ENCODE measurements around the gene ABHD10.
A peak's percentile ranks its signal among the peaks of the same experiment; 100 is the strongest.

Gene ABHD10

GRCh38 chr3:112010636-112011035 is 31.8 kb downstream of the ABHD10 start:
- no peak for TF ChIP-seq CTCF (IDR thresholded peaks at IDR 0.05; ENCODE audit: low read depth, low read length, missing control alignments)
- no peak overlapping the region for H3K4me3 ChIP-seq (replicated peaks; ENCODE audit: low read depth, low read length)
- no peak for DNase-seq (ENCODE audit: extremely low read depth, low read depth)

GRCh38 chr3:112011376-112011940 is 32.6 kb downstream of the ABHD10 start:
- no peak overlapping the region for H3K4me3 ChIP-seq (replicated peaks; ENCODE audit: low read depth, low read length)
- no peak for TF ChIP-seq CTCF (IDR thresholded peaks at IDR 0.05; ENCODE audit: low read depth, low read length, missing control alignments)
- no peak for DNase-seq (ENCODE audit: extremely low read depth, low read depth)

- no peak overlapping the region for H3K4me3 ChIP-seq (replicated peaks; ENCODE audit: low read depth, low read length)
- no peak for TF ChIP-seq CTCF (IDR thresholded peaks at IDR 0.05; ENCODE audit: low read depth, low read length, missing control alignments)
- no peak for DNase-seq (ENCODE audit: extremely low read depth, low read depth)
These were observed 33.6 kb downstream of the ABHD10 start for GRCh38 chr3:112012205-112012992.

GRCh38 chr3:112013058-112013783 is 34.4 kb downstream of the ABHD10 start:
- TF ChIP-seq CTCF (IDR thresholded peaks at IDR 0.05; ENCODE audit: low read depth, low read length, missing control alignments) = peak; percentile 80
- no peak overlapping the region for H3K4me3 ChIP-seq (replicated peaks; ENCODE audit: low read depth, low read length)
- DNase-seq (ENCODE audit: extremely low read depth, low read depth) = peak; percentile 67

- DNase-seq (ENCODE audit: extremely low read depth, low read depth) = no peak
- H3K4me3 ChIP-seq (replicated peaks; ENCODE audit: low read depth, low read length) = no peak overlapping the region
- TF ChIP-seq CTCF (IDR thresholded peaks at IDR 0.05; ENCODE audit: low read depth, low read length, missing control alignments) = no peak
These were observed 34.9 kb downstream of the ABHD10 start for GRCh38 chr3:112013784-112014143.

- DNase-seq (ENCODE audit: extremely low read depth, low read depth) = no peak
- TF ChIP-seq CTCF (IDR thresholded peaks at IDR 0.05; ENCODE audit: low read depth, low read length, missing control alignments) = no peak
- no peak overlapping the region for H3K4me3 ChIP-seq (replicated peaks; ENCODE audit: low read depth, low read length)
These were observed 38.3 kb downstream of the ABHD10 start for GRCh38 chr3:112017091-112017490.
